Measurements from ENCODE around the gene SORL1. TPM values are rescaled to one million over a fixed set of nuclear protein-coding genes. Genes with fewer than 3 reads are reported as not detected.
A peak's percentile ranks its signal among the peaks of the same experiment; 100 is the strongest.

Gene SORL1
- total RNA-seq, 1 donor from 2014 or later: 11.1 TPM

- peak within 1 kb of the TSS; percentile 41 for H3K27ac Mint-ChIP-seq (ENCODE audit: unreplicated experiment)
- peaks cover 6% of the 10 kb centered on the region for H3K9me3 Mint-ChIP-seq (ENCODE audit: unreplicated experiment)
- H3K4me1 Mint-ChIP-seq (ENCODE audit: low read depth, unreplicated experiment): peaks cover 16% of the 10 kb centered on the region
- peaks cover 4% of the 10 kb centered on the region for H3K27me3 Mint-ChIP-seq (ENCODE audit: unreplicated experiment)
- DNase-seq: no peak
- no peak for TF ChIP-seq CTCF (IDR thresholded peaks at IDR 0.05; ENCODE audit: partially characterized antibody, unreplicated experiment)
- no peaks in the 10 kb centered on the region for H3K36me3 Mint-ChIP-seq (ENCODE audit: unreplicated experiment)
- peak within 1 kb of the TSS; percentile 90 for H3K4me3 Mint-ChIP-seq (ENCODE audit: unreplicated experiment)
These were observed 566 bp downstream of the SORL1 start, which contains the start of gene SORL1-AS1 for GRCh38 chr11:121452609-121453150. SORL1-AS1 (minus strand) TSS chr11:121452967.

GRCh38 chr11:121453589-121454299 lies 1.6 kb downstream of the SORL1 start:
- peaks cover 4% of the 10 kb centered on the region for H3K27me3 Mint-ChIP-seq (ENCODE audit: unreplicated experiment)
- DNase-seq: no peak
- H3K4me3 Mint-ChIP-seq (ENCODE audit: unreplicated experiment): no peak overlapping the region
- peak overlapping the region; percentile 10 for H3K27ac Mint-ChIP-seq (ENCODE audit: unreplicated experiment)
- peaks cover 24% of the 10 kb centered on the region for H3K4me1 Mint-ChIP-seq (ENCODE audit: low read depth, unreplicated experiment)
- TF ChIP-seq CTCF (IDR thresholded peaks at IDR 0.05; ENCODE audit: partially characterized antibody, unreplicated experiment): no peak
- peaks cover 9% of the 10 kb centered on the region for H3K9me3 Mint-ChIP-seq (ENCODE audit: unreplicated experiment)
- H3K36me3 Mint-ChIP-seq (ENCODE audit: unreplicated experiment): no peaks in the 10 kb centered on the region

- TF ChIP-seq CTCF (IDR thresholded peaks at IDR 0.05; ENCODE audit: partially characterized antibody, unreplicated experiment): no peak
- no peak for DNase-seq
- peaks cover 9% of the 10 kb centered on the region for H3K9me3 Mint-ChIP-seq (ENCODE audit: unreplicated experiment)
- no peak overlapping the region for H3K27ac Mint-ChIP-seq (ENCODE audit: unreplicated experiment)
- H3K4me3 Mint-ChIP-seq (ENCODE audit: unreplicated experiment): no peak overlapping the region
- peaks cover 4% of the 10 kb centered on the region for H3K27me3 Mint-ChIP-seq (ENCODE audit: unreplicated experiment)
- H3K4me1 Mint-ChIP-seq (ENCODE audit: low read depth, unreplicated experiment): peaks cover 24% of the 10 kb centered on the region
- H3K36me3 Mint-ChIP-seq (ENCODE audit: unreplicated experiment): no peaks in the 10 kb centered on the region
These were observed 3.0 kb downstream of the SORL1 start for GRCh38 chr11:121455115-121455514.

- Mint-ChIP-seq H3K27me3 (ENCODE audit: unreplicated experiment) (peaks cover 4% of the 10 kb centered on the region), H3K9me3 (ENCODE audit: unreplicated experiment) (peaks cover 9% of the 10 kb centered on the region), H3K4me3 (ENCODE audit: unreplicated experiment) (no peak overlapping the region)
These were observed 4.0 kb downstream of the SORL1 start for GRCh38 chr11:121456151-121456550.

More at GRCh38 chr11:121456151-121456550, 4.0 kb downstream of the SORL1 start:
- Mint-ChIP-seq H3K27ac (ENCODE audit: unreplicated experiment) (no peak overlapping the region), H3K36me3 (ENCODE audit: unreplicated experiment) (no peaks in the 10 kb centered on the region), H3K4me1 (ENCODE audit: low read depth, unreplicated experiment) (peaks cover 24% of the 10 kb centered on the region)
- no peak for DNase-seq
- no peak for TF ChIP-seq CTCF (IDR thresholded peaks at IDR 0.05; ENCODE audit: partially characterized antibody, unreplicated experiment)

Measured in glutamatergic neuron (in vitro differentiated cells).